GM12878 (cell line): Measurements from ENCODE around the gene ATP6V1G3. TPM values are rescaled to one million over a fixed set of nuclear protein-coding genes. Genes with fewer than 3 reads are reported as not detected.

Experiments used
- ATAC-seq: fragments of 200-7000 bp; cut with Tn5 transposase; 3 replicates; pipeline ENCODE4 v1.9.1; 2020; ENCODE audit warnings: mild to moderate bottlenecking, moderate library complexity
- BruUV-seq: library from RNA; stranded (reverse); fragments of 400-500 nt; replicated peaks from 2 replicates; lab custom pipeline; 2021; lab: Mats Ljungman, UMichigan
- CTCF ChIA-PET: fragments of 300-600 bp; sonication (Branson Sonifier 250); formaldehyde crosslinking; extraction: SDS; loops from one replicate; lab custom pipeline; 2021; ENCODE audit warnings: inconsistent platforms; lab: Yijun Ruan, JAX
- POLR2A ChIA-PET: fragments of 350-600 bp; formaldehyde crosslinking; extraction: SDS; loops from one replicate; lab custom pipeline; 2021; ENCODE audit warnings: inconsistent platforms; lab: Charles Lee
- RAD21 ChIA-PET: fragments of 300-600 bp; sonication (Branson Sonifier 250); formaldehyde crosslinking; loops from one replicate; lab custom pipeline; 2023; ENCODE audit warnings: antibody characterized with exemption; ENCODE audit not compliant: unreplicated experiment; lab: Charles Lee
- SMC1A ChIA-PET: fragments of 300-600 bp; sonication (Branson Sonifier 250); formaldehyde crosslinking; loops from one replicate; lab custom pipeline; 2023; ENCODE audit not compliant: unreplicated experiment, uncharacterized antibody; lab: Charles Lee
- DNase-seq: peaks from one replicate; pipeline ENCODE4 v3.0.0-alpha.2; 2011; ENCODE audit warnings: low read depth, low spot score
- FAIRE-seq: peaks from 3 replicates; lab custom pipeline; 2011; peaks lifted over from hg19 to GRCh38; lab: Jason Lieb, UNC
- H2AFZ ChIP-seq: 2 replicates; pipeline ENCODE4 v1.6.0; 2011; ENCODE audit warnings: low read depth, low read length, control low read depth; ENCODE audit not compliant: control insufficient read depth
- H3K27ac ChIP-seq: 2 replicates; pipeline ENCODE4 v1.5.1; 2011; ENCODE audit warnings: control low read depth; ENCODE audit not compliant: control insufficient read depth, insufficient read depth
- H3K27me3 ChIP-seq, 2 experiments: replicated peaks in 1 of 2; 2 replicates each; pipeline versions ENCODE4 v1.6.0 to v1.6.1; 2011; ENCODE audit warnings: low read length in 1 of 2; ENCODE audit not compliant: control insufficient read depth in 2 of 2, insufficient read depth in 2 of 2
- H3K36me3 ChIP-seq, 2 experiments: 2 replicates each; pipeline ENCODE4 v1.5.1; 2011; ENCODE audit warnings: low read length in 1 of 2; ENCODE audit not compliant: control insufficient read depth in 2 of 2, insufficient read depth in 2 of 2
- H3K4me1 ChIP-seq: 2 replicates; pipeline ENCODE4 v1.6.1; 2011; ENCODE audit warnings: mild to moderate bottlenecking, low read length, moderate library complexity, mixed read lengths; ENCODE audit not compliant: control insufficient read depth, insufficient read depth
- H3K4me2 ChIP-seq: 2 replicates; pipeline ENCODE4 v1.6.0; 2011; ENCODE audit warnings: control low read depth; ENCODE audit not compliant: control insufficient read depth, insufficient read depth
- H3K4me3 ChIP-seq: fragments of 200-600 bp; sonication (generic); 2 replicates; pipeline ENCODE4 v1.5.1; 2016
- H3K79me2 ChIP-seq: 2 replicates; pipeline ENCODE4 v1.6.0; 2011; ENCODE audit warnings: low read length; ENCODE audit not compliant: control insufficient read depth, insufficient read depth
- H3K9ac ChIP-seq: 2 replicates; pipeline ENCODE4 v1.8.0; 2011; ENCODE audit warnings: low read length, control low read depth, mixed read lengths; ENCODE audit not compliant: control insufficient read depth, insufficient read depth
- H3K9me3 ChIP-seq: replicated peaks from 3 replicates; pipeline ENCODE4 v1.5.1; 2011; ENCODE audit warnings: mild to moderate bottlenecking, low read length; ENCODE audit not compliant: control insufficient read depth, insufficient read depth
- H4K20me1 ChIP-seq: 2 replicates; pipeline ENCODE4 v1.6.0; 2011; ENCODE audit not compliant: control insufficient read depth, insufficient read depth
- ASH2L ChIP-seq: fragments of 300-600, 200-600 bp; sonication (generic); IDR thresholded peaks from 2 replicates; pipeline ENCODE4 v1.6.1; 2017; ENCODE audit warnings: low read depth, mild to moderate bottlenecking, borderline replicate concordance
- BRCA1 ChIP-seq: IDR thresholded peaks from 2 replicates; pipeline ENCODE4 v1.6.1; 2011; ENCODE audit warnings: low read depth, low read length, improper control_type of control experiment
- HDAC6 ChIP-seq: fragments of 200-600 bp; sonication (generic); IDR thresholded peaks from one replicate; pipeline ENCODE4 v1.8.0; 2017; ENCODE audit warnings: antibody characterized with exemption; ENCODE audit not compliant: unreplicated experiment
- IRF4 ChIP-seq: IDR thresholded peaks from 2 replicates; pipeline ENCODE4 v1.6.1; 2011; ENCODE audit warnings: low read depth, low read length
- RB1 ChIP-seq: fragments of 450-650 bp; formaldehyde crosslinking; IDR thresholded peaks from 2 replicates; pipeline ENCODE4 v1.6.1; 2017; ENCODE audit warnings: mild to moderate bottlenecking, borderline replicate concordance
- RELB ChIP-seq: fragments of 450-650 bp; IDR thresholded peaks from 2 replicates; pipeline ENCODE4 v1.6.1; 2017; ENCODE audit warnings: low read depth, mild to moderate bottlenecking, moderate library complexity
- SPI1 ChIP-seq: IDR thresholded peaks from 2 replicates; pipeline ENCODE4 v1.6.1; 2011; ENCODE audit warnings: low read depth, mild to moderate bottlenecking, low read length, moderate library complexity, borderline replicate concordance; ENCODE audit not compliant: insufficient read depth
- TBL1XR1 ChIP-seq: IDR thresholded peaks from 2 replicates; pipeline ENCODE4 v1.6.1; 2012; ENCODE audit warnings: low read depth, low read length, improper control_type of control experiment
- WGBS: methylation state at CpG from one replicate; pipeline ENCODE4 v1.1.6; 2016; ENCODE audit warnings: low lambda C conversion rate; ENCODE audit not compliant: insufficient replicate concordance, insufficient coverage; ENCODE audit errors: missing lambda C conversion rate; 5-methylcytosine and 5-hydroxymethylcytosine counted together
- in situ Hi-C: fragments of 300-500 bp; cut with MboI; formaldehyde crosslinking; loops from 9 replicates; pipeline ENCODE4 v1.14.3; 2018; ENCODE audit warnings: mixed read lengths
- intact Hi-C: fragments of 100-400 bp; cut with micrococcal nuclease; formaldehyde crosslinking; loops from one replicate; pipeline ENCODE4 v1.14.2; 2022; ENCODE audit not compliant: unreplicated experiment
- polyA plus RNA-seq, 11 experiments: library from polyadenylated mRNA; depleted of rRNA in 4 of 11; unstranded in 6 of 11; stranded (reverse) in 5 of 11; fragments of >200 nt; fragmentation: Nextera tagmentation in 4 of 11; fragmentation: Illumina TruSeq in 1 of 11; extraction: Ambion mirVana in 4 of 11; extraction: Trizol in 1 of 11; gene quantifications; 1 replicate in 1 of 11; 2 replicates in 10 of 11; pipeline versions ENCODE4 v1.2.1 to v1.2.3, GENCODE V29; 2011 to 2016; ENCODE audit warnings: inconsistent platforms in 2 of 11, missing spikeins in 2 of 11, low read depth in 1 of 11
- total RNA-seq, 4 experiments: library from RNA; depleted of rRNA in 3 of 4; stranded (reverse); fragments of >200 nt in 3 of 4; fragmentation: Illumina TruSeq in 1 of 4; extraction: Trizol in 1 of 4; gene quantifications; 2 replicates each; pipeline versions ENCODE4 v1.2.1 to v1.2.3, GENCODE V29; 2013 to 2021

ATP6V1G3 gene
- total and polyA plus RNA-seq, 10 of the 15 experiments (the other 5 are each of a cell fraction or from before 2014, with no cell fraction given) = 0.22 TPM; not detected in 9

- Histone ChIP-seq H3K4me3 (no peak overlapping the region), H3K4me2 (no peak overlapping the region), H3K27me3 (no peaks in the 10 kb centered on the region), H3K4me1 (peaks cover 4% of the 10 kb centered on the region; the same call in 1 of the 2 replicates), H3K27ac (no peak overlapping the region), H4K20me1 (no peaks in the 10 kb centered on the region), H3K79me2 (no peaks in the 10 kb centered on the region), H2AFZ (no peak overlapping the region), H3K9ac (no peak overlapping the region), H3K9me3 (no peaks in the 10 kb centered on the region), H3K36me3 (no peaks in the 10 kb centered on the region)
- ATAC-seq (no peak), FAIRE-seq (no peak), DNase-seq (no peak)
- RAD21 ChIA-PET = no interaction called here
- no peak for TF ChIP-seq IRF4
- no TSS peak for BruUV-seq
- POLR2A ChIA-PET = no interaction called here
- CTCF ChIA-PET = interaction anchor here (0.7 to 1.7 kb wide), 2 partner anchors 15 to 187 kb away, joined by 3 to 5 read pairs; no protein-coding TSS in a partner anchor
- SMC1A ChIA-PET = interaction anchor here (0.7 to 1.8 kb wide), 3 partner anchors 7 to 98 kb away, joined by 3 to 4 read pairs (median 4); no protein-coding TSS in a partner anchor
- intact Hi-C loops = no loop called here
- in situ Hi-C loops = no loop called here
- WGBS = 80% methylated on average over 1 of the region's 1 CpG
Observed at GRCh38 chr1:198498103-198498385, 42.4 kb downstream of the ATP6V1G3 start.

- no peak overlapping the region for H3K4me2 ChIP-seq
- H3K9ac ChIP-seq = no peak overlapping the region
- H4K20me1 ChIP-seq = no peaks in the 10 kb centered on the region
- H3K27ac ChIP-seq = no peak overlapping the region
- H3K4me3 ChIP-seq = no peak overlapping the region
- ATAC-seq = peak; percentile 59
- H3K79me2 ChIP-seq = no peaks in the 10 kb centered on the region
- no peaks in the 10 kb centered on the region for H3K27me3 ChIP-seq
- POLR2A ChIA-PET = no interaction called here
- 0 out of 2 replicates have a peak, but pooled peaks have one; percentile 20 for TF ChIP-seq RELB
- TF ChIP-seq HDAC6 = no peak
- TF ChIP-seq SPI1 = peak; percentile 46; the same call in 1 of the 2 replicates
- no peak for TF ChIP-seq TBL1XR1
- TF ChIP-seq BRCA1 = no peak
- no peak for TF ChIP-seq ASH2L
- TF ChIP-seq RB1 = no peak
- no peaks in the 10 kb centered on the region for H3K9me3 ChIP-seq
- peaks cover 4% of the 10 kb centered on the region; the same call in 1 of the 2 replicates for H3K4me1 ChIP-seq
- RAD21 ChIA-PET = interaction anchor here (0.9 kb wide), 1 partner anchor 10 kb away, joined by 3 read pairs; no protein-coding TSS in a partner anchor
- BruUV-seq = no TSS peak
- intact Hi-C loops (no loop called here), in situ Hi-C loops (no loop called here)
- WGBS = 77% methylated on average over 3 of the region's 3 CpGs
- DNase-seq = no peak
- no peak overlapping the region for H2AFZ ChIP-seq
- no peak for FAIRE-seq
- CTCF ChIA-PET = interaction anchor here (0.7 to 1.7 kb wide), 2 partner anchors 16 to 187 kb away, joined by 3 to 5 read pairs; no protein-coding TSS in a partner anchor
- H3K36me3 ChIP-seq = no peaks in the 10 kb centered on the region
- SMC1A ChIA-PET = interaction anchor here (0.7 to 1.3 kb wide), 4 partner anchors 8 to 189 kb away, joined by 3 to 4 read pairs (median 4); no protein-coding TSS in a partner anchor
Observed at GRCh38 chr1:198497326-198498102, 43.0 kb downstream of the ATP6V1G3 start.
